GM12874 (cell line): ENCODE measurements around the gene UBXN10.

Experiments used
- TF ChIP-seq, protein P1 (sequence below): IDR thresholded peaks from 2 replicates; pipeline ENCODE4 v1.5.1; 2011; ENCODE audit warnings: low read depth, mild to moderate bottlenecking, control low read depth, low read length, moderate library complexity; ENCODE audit not compliant: insufficient read depth

UBXN10 gene

DNA sequence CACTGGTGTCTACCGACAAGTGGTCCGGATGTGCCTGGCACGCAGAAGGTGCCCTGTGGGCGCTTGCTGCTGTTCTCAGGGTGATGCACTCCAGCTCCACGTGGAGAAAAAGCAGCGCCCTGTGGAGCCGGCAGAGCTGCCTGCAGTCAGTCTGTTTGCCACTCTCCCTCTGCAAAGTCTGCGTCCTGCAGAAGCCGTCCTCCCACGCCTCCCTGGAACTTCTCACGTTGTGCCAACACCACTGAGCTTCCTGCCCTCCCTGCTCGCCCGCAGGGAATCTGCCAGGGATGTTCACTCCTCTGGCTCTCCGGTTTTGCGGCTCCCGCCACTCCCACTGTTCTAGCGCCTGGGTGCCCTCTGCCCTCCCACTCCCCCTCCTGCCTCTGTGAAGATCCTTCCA is 19.8 kb upstream of the UBXN10 start:
- TF ChIP-seq, protein P1, sequence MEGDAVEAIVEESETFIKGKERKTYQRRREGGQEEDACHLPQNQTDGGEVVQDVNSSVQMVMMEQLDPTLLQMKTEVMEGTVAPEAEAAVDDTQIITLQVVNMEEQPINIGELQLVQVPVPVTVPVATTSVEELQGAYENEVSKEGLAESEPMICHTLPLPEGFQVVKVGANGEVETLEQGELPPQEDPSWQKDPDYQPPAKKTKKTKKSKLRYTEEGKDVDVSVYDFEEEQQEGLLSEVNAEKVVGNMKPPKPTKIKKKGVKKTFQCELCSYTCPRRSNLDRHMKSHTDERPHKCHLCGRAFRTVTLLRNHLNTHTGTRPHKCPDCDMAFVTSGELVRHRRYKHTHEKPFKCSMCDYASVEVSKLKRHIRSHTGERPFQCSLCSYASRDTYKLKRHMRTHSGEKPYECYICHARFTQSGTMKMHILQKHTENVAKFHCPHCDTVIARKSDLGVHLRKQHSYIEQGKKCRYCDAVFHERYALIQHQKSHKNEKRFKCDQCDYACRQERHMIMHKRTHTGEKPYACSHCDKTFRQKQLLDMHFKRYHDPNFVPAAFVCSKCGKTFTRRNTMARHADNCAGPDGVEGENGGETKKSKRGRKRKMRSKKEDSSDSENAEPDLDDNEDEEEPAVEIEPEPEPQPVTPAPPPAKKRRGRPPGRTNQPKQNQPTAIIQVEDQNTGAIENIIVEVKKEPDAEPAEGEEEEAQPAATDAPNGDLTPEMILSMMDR = no peak

DNA sequence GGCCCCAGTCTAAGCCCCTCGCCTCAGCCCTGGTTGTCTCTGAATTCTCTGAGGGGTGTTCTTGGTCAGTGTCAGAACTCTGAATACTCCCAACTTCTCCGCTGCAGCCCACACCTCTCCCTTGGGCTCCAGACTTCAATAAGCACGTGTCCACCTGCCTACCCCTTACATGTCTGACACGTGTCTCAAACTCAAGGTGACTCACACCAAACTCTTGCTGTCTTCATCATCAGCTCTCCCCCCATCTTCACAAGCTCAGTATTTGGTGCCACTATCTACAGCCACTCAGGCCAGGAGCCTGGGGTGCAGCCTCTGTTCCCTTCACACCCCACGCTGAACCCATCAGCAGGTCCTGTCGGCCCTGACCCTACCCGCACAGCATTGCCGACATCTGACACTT is 18.8 kb upstream of the UBXN10 start:
- TF ChIP-seq, protein P1 = no peak

DNA sequence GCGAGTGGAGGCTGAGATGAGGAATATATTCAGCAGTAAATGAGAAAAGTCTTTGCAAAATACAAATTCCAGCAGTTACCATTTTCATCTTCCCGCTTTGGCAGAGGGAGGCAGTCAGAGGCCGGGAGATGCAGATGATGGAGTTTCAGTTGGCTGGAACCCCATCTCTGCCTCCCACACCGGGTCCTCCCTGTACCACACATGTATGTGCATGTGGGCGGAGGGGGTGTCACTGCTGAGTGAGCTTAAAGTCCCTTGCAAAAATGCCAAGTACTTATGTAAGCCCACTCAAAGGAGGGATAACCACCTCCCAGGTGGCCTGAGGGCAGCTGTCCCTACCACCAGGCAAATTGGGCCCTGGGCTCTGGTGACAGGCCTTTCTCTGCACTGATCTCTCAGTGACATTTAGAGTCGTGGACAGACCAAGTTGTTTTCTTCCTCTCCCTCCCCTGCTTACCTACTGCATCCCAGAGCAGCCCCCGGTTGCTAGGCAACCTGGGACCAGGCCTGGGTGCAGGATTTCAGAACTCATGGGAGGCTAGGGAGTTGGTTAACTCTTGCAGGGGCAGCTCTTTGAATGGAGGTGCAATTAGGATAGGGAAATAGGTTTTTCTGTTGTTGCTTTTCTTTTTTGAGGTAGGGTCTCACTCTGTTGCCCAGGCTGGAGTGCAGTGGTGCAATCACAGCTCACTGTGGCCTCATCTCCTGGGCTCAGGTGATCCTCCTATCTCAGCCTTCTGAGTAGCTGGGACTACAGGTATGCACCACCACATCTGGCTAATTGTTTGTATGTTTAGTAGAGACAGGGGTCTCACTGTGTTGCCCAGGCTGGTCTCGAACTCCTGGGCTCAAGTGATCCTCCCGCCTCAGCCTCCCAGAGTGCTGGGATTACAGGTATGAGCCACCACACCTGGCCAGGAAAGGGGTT is 17.1 kb upstream of the UBXN10 start:
- TF ChIP-seq, protein P1 = no peak

DNA sequence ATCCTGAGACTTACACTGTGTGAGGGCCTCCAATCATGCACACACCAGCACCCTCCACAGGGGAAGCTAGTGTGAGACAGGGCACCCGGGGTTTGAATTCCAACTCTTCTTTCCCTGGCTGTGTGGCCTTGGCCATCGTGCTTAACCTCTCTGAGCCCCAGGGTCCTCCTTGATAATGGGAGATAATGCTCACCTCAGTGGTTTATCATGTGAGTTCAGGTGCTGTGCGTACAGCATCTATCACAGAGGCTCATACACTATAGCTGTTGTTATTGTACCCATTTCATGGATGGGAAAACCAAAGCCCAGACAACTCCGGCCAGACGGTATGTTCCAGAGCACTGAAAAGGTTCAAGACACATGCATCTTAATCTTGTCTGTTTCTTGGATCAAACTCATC is 16.0 kb upstream of the UBXN10 start:
- TF ChIP-seq, protein P1 = no peak

DNA sequence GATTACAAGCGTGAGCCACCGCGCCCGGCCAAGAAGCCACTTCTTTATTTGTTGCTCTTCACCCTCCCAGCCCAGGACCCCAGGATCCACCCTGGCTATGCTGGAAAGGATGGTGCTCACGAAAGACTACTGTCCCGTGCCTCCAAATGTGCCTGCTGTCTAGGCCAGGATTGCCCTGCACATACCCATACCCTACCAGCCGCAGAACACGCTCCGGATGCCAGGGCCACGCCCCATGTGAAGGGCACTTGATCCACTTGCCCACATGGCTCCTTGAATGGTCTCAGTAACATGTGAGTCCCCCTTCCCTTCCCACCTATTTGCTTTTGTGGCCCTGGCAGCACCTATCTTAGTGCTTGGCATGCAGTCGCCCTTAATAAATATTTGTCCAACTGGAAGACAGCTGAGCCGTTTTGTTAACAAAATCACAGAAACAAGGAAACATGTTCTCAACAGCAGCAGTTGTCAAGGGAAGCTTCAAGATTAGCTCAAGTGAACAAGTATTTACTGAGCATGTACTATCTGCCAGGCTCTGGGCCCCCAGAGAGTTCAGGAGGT is 13.8 kb upstream of the UBXN10 start:
- TF ChIP-seq, protein P1 = no peak

DNA sequence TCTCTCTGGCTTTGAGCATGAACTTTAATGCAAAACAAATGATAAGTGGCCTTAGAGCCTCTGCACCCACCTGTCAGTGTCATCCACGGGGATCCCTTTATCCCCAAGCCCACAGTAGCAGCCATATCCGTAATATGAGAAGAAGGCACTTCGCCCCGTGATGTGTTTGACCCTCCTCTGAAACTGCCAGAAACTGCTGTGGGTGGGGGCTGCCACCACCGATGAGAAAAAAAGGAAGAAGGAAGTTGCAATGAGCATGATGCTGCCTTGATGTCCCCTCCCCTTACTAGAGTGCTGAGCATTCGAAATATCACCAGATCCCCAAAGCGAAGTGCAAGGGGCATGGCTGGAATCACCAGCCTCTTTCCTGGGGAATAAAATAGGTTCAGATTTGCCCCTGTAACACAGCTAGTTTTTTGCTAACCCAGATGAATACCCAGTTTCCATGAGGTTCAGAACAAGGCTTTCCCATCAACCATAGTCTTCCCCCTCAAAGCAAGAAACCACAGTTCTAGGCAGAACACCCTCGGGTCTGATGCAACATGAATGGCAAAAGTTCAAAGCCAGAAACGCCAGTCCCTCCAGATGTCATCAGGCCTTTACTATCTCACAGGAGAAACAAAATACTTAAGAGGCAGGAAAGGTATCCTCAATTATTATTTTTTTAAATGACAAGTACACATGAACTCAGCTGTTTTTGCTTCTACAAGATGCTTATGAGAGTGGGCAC is 10.8 kb upstream of the UBXN10 start:
- TF ChIP-seq, protein P1 = no peak

DNA sequence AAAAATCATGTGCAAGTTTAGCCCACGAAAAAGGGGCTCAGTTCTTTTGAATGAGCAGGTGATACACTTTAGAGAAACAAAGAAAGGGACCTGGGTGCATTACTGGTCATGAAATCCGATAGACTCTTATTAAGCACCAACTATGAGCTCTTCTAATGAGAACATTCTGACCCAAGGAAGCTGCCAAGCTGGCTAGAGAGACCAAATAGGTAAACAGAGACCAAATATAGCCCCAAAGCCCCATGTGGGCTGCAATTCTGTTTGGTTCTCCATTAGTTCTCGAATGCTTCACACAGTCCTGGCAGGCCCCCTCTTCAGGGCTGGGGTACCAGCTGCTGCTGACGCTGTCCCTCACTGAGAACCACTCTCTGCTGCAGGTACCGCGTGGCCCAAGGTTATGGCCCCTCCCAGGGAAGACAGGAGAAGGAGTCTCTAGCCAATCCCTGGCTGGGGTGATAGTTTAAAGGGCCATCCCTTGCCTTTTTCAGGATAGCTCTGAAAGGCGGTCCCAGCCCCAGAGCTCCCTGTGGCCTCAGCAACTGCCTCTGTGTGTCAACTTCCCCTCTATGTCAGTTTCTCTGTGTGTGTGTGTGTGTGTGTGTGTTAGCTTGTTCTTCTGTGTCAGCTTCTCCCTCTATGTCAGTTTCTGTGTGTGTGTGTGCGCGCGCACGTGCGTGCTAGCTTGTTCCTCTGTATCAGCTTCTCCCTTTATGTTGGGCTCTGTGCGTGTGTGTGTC is 7.1 kb upstream of the UBXN10 start:
- TF ChIP-seq, protein P1 = no peak
